Gastroesophageal sphincter (tissue), 4 donors: ENCODE data around the gene KIAA2012. TPM values are rescaled to one million over a fixed set of nuclear protein-coding genes. Genes with fewer than 3 reads are reported as not detected.

Experiments
- ATAC-seq: fragments of 150-250 bp; one replicate; pipeline ENCODE4 v1.9.1; 2016; ENCODE audit warnings: mild to moderate bottlenecking, moderate library complexity
- H3K27ac ChIP-seq, 4 donors: fragments of 200-600 bp; sonication (generic) in 3 of 4; 1 replicate in 3 of 4; 2 replicates in 1 of 4; pipeline ENCODE4 v1.5.1; 2016 to 2019
- H3K27me3 ChIP-seq: fragments of 200-600 bp; sonication (generic); one replicate; pipeline ENCODE4 v1.5.1; 2019
- H3K36me3 ChIP-seq, 2 donors: fragments of 200-600 bp; sonication (generic); one replicate each; pipeline ENCODE4 v1.5.1; 2019; ENCODE audit warnings: control low read depth in 1 of 2
- H3K4me1 ChIP-seq, 3 donors: fragments of 200-600 bp; sonication (generic); 1 replicate in 2 of 3; 2 replicates in 1 of 3; pipeline ENCODE4 v1.5.1; 2016 to 2019; ENCODE audit warnings: control low read depth in 2 of 3
- H3K4me3 ChIP-seq, 2 donors: fragments of 200-600 bp; sonication (generic); one replicate each; pipeline ENCODE4 v1.5.1; 2019; ENCODE audit warnings: mild to moderate bottlenecking in 1 of 2, moderate library complexity in 1 of 2
- H3K9me3 ChIP-seq, 3 donors: fragments of 200-600 bp; sonication (generic); one replicate each; pipeline ENCODE4 v1.5.1; 2017 to 2019; ENCODE audit warnings: control low read depth in 2 of 3
- CTCF ChIP-seq, 4 experiments: fragments of 200-600 bp in 2 of 4; fragments of 450-650 bp in 2 of 4; sonication (generic) in 1 of 4; IDR thresholded peaks; one replicate each; pipeline ENCODE4 v1.5.1; 2017 to 2019; ENCODE audit warnings: antibody characterized with exemption in 4 of 4, mild to moderate bottlenecking in 2 of 4, moderate library complexity in 2 of 4
- EP300 ChIP-seq: sonication (generic); formaldehyde crosslinking; IDR thresholded peaks from one replicate; pipeline ENCODE4 v1.6.1; 2017; ENCODE audit warnings: antibody characterized with exemption, mild to moderate bottlenecking
- POLR2A ChIP-seq, 2 donors: fragments of 450-650 bp; IDR thresholded peaks; one replicate each; pipeline ENCODE4 v1.6.1; 2017; ENCODE audit warnings: antibody characterized with exemption in 2 of 2, mild to moderate bottlenecking in 2 of 2, moderate library complexity in 1 of 2
- POLR2AphosphoS5 ChIP-seq: sonication (generic); formaldehyde crosslinking; IDR thresholded peaks from one replicate; pipeline ENCODE4 v1.6.1; 2017; ENCODE audit warnings: antibody characterized with exemption
- WGBS, 2 donors: methylation state at CpG; one replicate each; pipeline ENCODE4 v1.1.5; 2018; ENCODE audit warnings: low coverage in 1 of 2; 5-methylcytosine and 5-hydroxymethylcytosine counted together
- total RNA-seq, 4 donors: library from RNA; depleted of rRNA; stranded (reverse); fragments of >200 nt; gene quantifications; one replicate each; pipeline ENCODE4 v1.1.0, GENCODE V29; 2016

KIAA2012 gene
- total RNA-seq, 4 donors from 2014 or later: not detected

DNA sequence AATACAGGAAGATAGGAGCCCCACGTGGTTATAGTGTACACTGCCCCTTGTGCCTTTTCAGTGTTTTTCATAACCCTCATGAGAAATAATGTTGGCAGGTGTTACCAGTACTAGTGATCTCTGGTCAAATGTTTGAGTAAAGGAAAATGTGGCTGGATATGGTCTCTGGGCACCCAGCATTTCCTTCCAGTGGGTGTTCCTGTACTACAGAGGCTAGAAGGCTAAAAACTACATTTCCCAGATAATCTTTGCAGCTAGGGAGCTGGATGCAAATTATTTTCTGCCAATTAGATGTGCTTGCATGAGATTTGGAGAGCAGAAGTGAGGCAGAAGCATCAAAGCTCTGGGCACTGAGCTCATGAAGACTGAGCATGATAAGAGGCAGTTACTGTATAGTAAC lies 45.1 kb downstream of the KIAA2012 start:
- Histone ChIP-seq H3K4me1 (peaks cover 0 to 12% (median 6%) of the 10 kb centered on the region in 3 donors), H3K27me3 (no peaks in the 10 kb centered on the region), H3K27ac (no peak overlapping the region), H3K4me3 (no peak overlapping the region), H3K9me3 (peaks cover 0 to 6% (median 0%) of the 10 kb centered on the region in 3 donors), H3K36me3 (no peaks in the 10 kb centered on the region)
- no peak for ATAC-seq
- TF ChIP-seq POLR2A (IDR thresholded peaks at IDR 0.05) (no peak), EP300 (no peak), CTCF (IDR thresholded peaks at IDR 0.05) (no peak), POLR2AphosphoS5 (no peak)
- 22 to 29% methylated on average over 1 of the region's 1 CpG for WGBS, 2 donors

GRCh38 chr2:202120828-202121227 lies 47.8 kb downstream of the KIAA2012 start:
- H3K27ac ChIP-seq: no peak overlapping the region
- no peaks in the 10 kb centered on the region for H3K27me3 ChIP-seq
- no peak for ATAC-seq
- WGBS, 2 donors: 86 to 100% methylated on average over 1 to 3 of the region's 3 CpGs
- H3K4me3 ChIP-seq: no peak overlapping the region
- H3K9me3 ChIP-seq: peaks cover 0 to 6% (median 0%) of the 10 kb centered on the region in 3 donors
- H3K4me1 ChIP-seq: no peaks in the 10 kb centered on the region
- no peaks in the 10 kb centered on the region for H3K36me3 ChIP-seq
- TF ChIP-seq EP300 (no peak), POLR2A (IDR thresholded peaks at IDR 0.05) (no peak), CTCF (IDR thresholded peaks at IDR 0.05) (no peak), POLR2AphosphoS5 (no peak)

DNA sequence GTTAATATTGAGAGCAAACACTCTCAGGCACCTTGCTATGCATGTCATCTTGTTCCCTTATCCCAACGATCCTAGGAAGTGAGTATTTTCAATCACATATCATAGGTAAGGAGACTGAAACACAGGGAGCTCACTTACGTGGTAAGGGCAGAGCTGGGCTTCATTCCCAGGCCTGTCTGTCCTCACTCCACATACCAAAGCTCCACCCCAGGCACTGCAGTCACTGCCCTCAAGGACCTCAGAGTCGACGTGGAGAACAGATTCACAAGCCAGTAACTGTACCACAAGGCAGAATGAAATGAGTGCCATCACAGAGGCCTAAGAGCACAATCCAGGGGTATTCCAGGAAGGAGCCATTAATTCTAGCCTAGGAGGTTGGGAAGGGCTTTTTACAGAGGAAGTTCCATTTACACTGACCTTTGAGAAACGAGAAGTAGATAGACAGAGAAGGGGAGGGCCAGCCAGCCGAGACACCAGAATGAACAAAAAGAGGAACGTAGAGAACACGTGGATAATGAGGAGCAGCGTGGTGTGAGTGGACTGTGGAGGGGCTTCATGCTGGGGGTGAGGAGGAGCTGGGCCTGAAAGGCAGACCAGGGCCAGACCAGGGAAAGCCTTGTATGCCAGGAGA lies 48.6 kb downstream of the KIAA2012 start:
- Histone ChIP-seq H3K27ac (no peak overlapping the region), H3K4me1 (no peaks in the 10 kb centered on the region), H3K27me3 (no peaks in the 10 kb centered on the region), H3K4me3 (no peak overlapping the region), H3K9me3 (peaks cover 0 to 6% (median 0%) of the 10 kb centered on the region in 3 donors), H3K36me3 (no peaks in the 10 kb centered on the region)
- no peak for TF ChIP-seq CTCF (IDR thresholded peaks at IDR 0.05)
- no peak for TF ChIP-seq POLR2A (IDR thresholded peaks at IDR 0.05)
- TF ChIP-seq POLR2AphosphoS5: no peak
- no peak for TF ChIP-seq EP300
- WGBS, 2 donors: 72 to 79% methylated on average over 7 to 8 of the region's 9 CpGs
- ATAC-seq: peak; percentile 41

- no peak for ATAC-seq
- no peaks in the 10 kb centered on the region for H3K36me3 ChIP-seq
- WGBS, 2 donors: 88 to 96% methylated on average over 3 to 4 of the region's 4 CpGs
Measured at GRCh38 chr2:202122163-202122540, 49.1 kb downstream of the KIAA2012 start.

More at GRCh38 chr2:202122163-202122540, 49.1 kb downstream of the KIAA2012 start:
- Histone ChIP-seq H3K4me1 (no peaks in the 10 kb centered on the region), H3K4me3 (no peak overlapping the region), H3K9me3 (peaks cover 0 to 6% (median 0%) of the 10 kb centered on the region in 3 donors), H3K27me3 (no peaks in the 10 kb centered on the region), H3K27ac (no peak overlapping the region)
- TF ChIP-seq CTCF (IDR thresholded peaks at IDR 0.05) (no peak), POLR2A (IDR thresholded peaks at IDR 0.05) (no peak), POLR2AphosphoS5 (no peak), EP300 (no peak)
